H54 (cell line): ENCODE measurements around the gene AFG3L2.

Experiments
- DNase-seq: peaks from one replicate; pipeline ENCODE4 v3.0.0; 2011; ENCODE audit warnings: low spot score, mixed read lengths; ENCODE audit not compliant: insufficient read length
- FAIRE-seq: peaks from 3 replicates; lab custom pipeline; 2011; peaks lifted over from hg19 to GRCh38; lab: Jason Lieb, UNC
- POLR2A ChIP-seq: IDR thresholded peaks from 2 replicates; pipeline ENCODE4 v1.6.1; 2011; ENCODE audit warnings: low read depth, mild to moderate bottlenecking, low read length

The AFG3L2 gene

GRCh38 chr18:12328179-12328823 is 48.7 kb downstream of the AFG3L2 start:
- FAIRE-seq (no peak), DNase-seq (no peak)
- no peak for TF ChIP-seq POLR2A

GRCh38 chr18:12327510-12328178 is 49.4 kb downstream of the AFG3L2 start:
- FAIRE-seq (peak; percentile 93), DNase-seq (peak; percentile 84)
- TF ChIP-seq POLR2A = no peak

- FAIRE-seq = no peak
- DNase-seq = no peak
- no peak for TF ChIP-seq POLR2A
These were observed 50.1 kb downstream of the AFG3L2 start for GRCh38 chr18:12326711-12327460.

GRCh38 chr18:12325726-12326245 is 51.2 kb downstream of the AFG3L2 start:
- no peak for TF ChIP-seq POLR2A
- no peak for DNase-seq
- no peak for FAIRE-seq

- DNase-seq (no peak), FAIRE-seq (no peak)
- TF ChIP-seq POLR2A = no peak
These were observed 51.9 kb downstream of the AFG3L2 start for GRCh38 chr18:12324991-12325725.

- DNase-seq = no peak
- FAIRE-seq = no peak
- no peak for TF ChIP-seq POLR2A
These were observed 55.7 kb downstream of the AFG3L2 start for GRCh38 chr18:12321333-12321732.

- DNase-seq (no peak), FAIRE-seq (no peak)
- TF ChIP-seq POLR2A = no peak
These were observed 58.2 kb downstream of the AFG3L2 start for GRCh38 chr18:12318857-12319256.

- DNase-seq = no peak
- no peak for FAIRE-seq
- TF ChIP-seq POLR2A = no peak
These were observed 58.7 kb downstream of the AFG3L2 start for GRCh38 chr18:12318334-12318697.

- FAIRE-seq = no peak
- no peak for TF ChIP-seq POLR2A
- DNase-seq = no peak
These were observed 59.2 kb downstream of the AFG3L2 start for GRCh38 chr18:12317664-12318333.

- DNase-seq = no peak
- TF ChIP-seq POLR2A = no peak
- FAIRE-seq = peak; percentile 6
These were observed 61.1 kb downstream of the AFG3L2 start for GRCh38 chr18:12315911-12316310.

GRCh38 chr18:12315490-12315889 is 61.5 kb downstream of the AFG3L2 start:
- no peak for TF ChIP-seq POLR2A
- DNase-seq (no peak), FAIRE-seq (no peak)

- DNase-seq = no peak
- FAIRE-seq = no peak
- no peak for TF ChIP-seq POLR2A
These were observed 62.3 kb downstream of the AFG3L2 start for GRCh38 chr18:12314591-12315305.
